H9 (cell line): ENCODE data around the gene NAA35. TPM values are rescaled to one million over a fixed set of nuclear protein-coding genes. Genes with fewer than 3 reads are reported as not detected.
A peak's percentile ranks its signal among the peaks of the same experiment; 100 is the strongest.

Source experiments
- DNase-seq: peaks from one replicate; pipeline ENCODE4 v3.0.0-alpha.2; 2017
- H2AFZ ChIP-seq: one replicate; pipeline ENCODE4 v1.6.1; 2013; ENCODE audit warnings: mild to moderate bottlenecking, low read length, control low read depth, moderate library complexity
- H2AK5ac ChIP-seq: 2 replicates; pipeline ENCODE4 v1.6.1; 2013; ENCODE audit warnings: low read length, control low read depth, mixed read lengths; ENCODE audit not compliant: insufficient read length
- H2BK120ac ChIP-seq: one replicate; pipeline ENCODE4 v1.6.1; 2013; ENCODE audit warnings: low read depth, mild to moderate bottlenecking, low read length, control low read depth, inconsistent platforms; ENCODE audit not compliant: poor library complexity, severe bottlenecking
- H2BK12ac ChIP-seq: 2 replicates; pipeline ENCODE4 v1.6.1; 2013; ENCODE audit warnings: low read length, control low read depth, mixed read lengths, low read depth; ENCODE audit not compliant: insufficient read length
- H2BK15ac ChIP-seq: 2 replicates; pipeline ENCODE4 v1.6.1; 2013; ENCODE audit warnings: low read depth, low read length, control low read depth
- H2BK20ac ChIP-seq: one replicate; pipeline ENCODE4 v1.6.1; 2013; ENCODE audit warnings: low read depth, mild to moderate bottlenecking, low read length, control low read depth, inconsistent platforms; ENCODE audit not compliant: poor library complexity, severe bottlenecking
- H2BK5ac ChIP-seq: 2 replicates; pipeline ENCODE4 v1.6.1; 2013; ENCODE audit warnings: low read length, control low read depth, mixed read lengths; ENCODE audit not compliant: insufficient read length
- H3K14ac ChIP-seq: 2 replicates; pipeline ENCODE4 v1.6.1; 2013; ENCODE audit warnings: low read length, control low read depth; ENCODE audit not compliant: insufficient read depth
- H3K18ac ChIP-seq: 2 replicates; pipeline ENCODE4 v1.6.1; 2013; ENCODE audit warnings: low read depth, mild to moderate bottlenecking, mixed read lengths, low read length, control low read depth; ENCODE audit not compliant: insufficient read length
- H3K23ac ChIP-seq: 2 replicates; pipeline ENCODE4 v1.6.1; 2013; ENCODE audit warnings: low read length, control low read depth, mixed read lengths, low read depth; ENCODE audit not compliant: insufficient read length
- H3K23me2 ChIP-seq: 2 replicates; pipeline ENCODE4 v1.6.1; 2013; ENCODE audit warnings: low read depth, mild to moderate bottlenecking, mixed read lengths, low read length, control low read depth; ENCODE audit not compliant: insufficient read length, poor library complexity, severe bottlenecking
- H3K27ac ChIP-seq: 2 replicates; pipeline ENCODE4 v1.5.1; 2013; ENCODE audit warnings: low read length, control low read depth, mixed read lengths, low read depth; ENCODE audit not compliant: insufficient read length
- H3K27me3 ChIP-seq: 2 replicates; pipeline ENCODE4 v1.6.1; 2013; ENCODE audit warnings: low read length, control low read depth, inconsistent platforms; ENCODE audit not compliant: insufficient read depth
- H3K4ac ChIP-seq: 2 replicates; pipeline ENCODE4 v1.6.1; 2013; ENCODE audit warnings: low read depth, mild to moderate bottlenecking, control low read depth, inconsistent platforms, low read length, moderate library complexity
- H3K4me1 ChIP-seq: 2 replicates; pipeline ENCODE4 v1.6.1; 2013; ENCODE audit warnings: low read length, control low read depth, inconsistent platforms; ENCODE audit not compliant: insufficient read depth
- H3K4me2 ChIP-seq: 2 replicates; pipeline ENCODE4 v1.6.1; 2013; ENCODE audit warnings: low read length, control low read depth, mixed read lengths; ENCODE audit not compliant: insufficient read length, insufficient read depth
- H3K56ac ChIP-seq: 2 replicates; pipeline ENCODE4 v1.6.1; 2013; ENCODE audit warnings: low read depth, mild to moderate bottlenecking, mixed read lengths, low read length, control low read depth; ENCODE audit not compliant: insufficient read length
- H3K79me1 ChIP-seq: 2 replicates; pipeline ENCODE4 v1.6.1; 2013; ENCODE audit warnings: low read depth, mild to moderate bottlenecking, moderate library complexity, low read length, control low read depth, inconsistent platforms; ENCODE audit not compliant: insufficient read depth, poor library complexity, severe bottlenecking
- H3K79me2 ChIP-seq: 2 replicates; pipeline ENCODE4 v1.6.1; 2013; ENCODE audit warnings: low read length, control low read depth, inconsistent platforms; ENCODE audit not compliant: insufficient read depth
- H3K9ac ChIP-seq: 2 replicates; pipeline ENCODE4 v1.6.1; 2013; ENCODE audit warnings: low read length, control low read depth, mixed read lengths; ENCODE audit not compliant: insufficient read length; ENCODE audit errors: extremely low read depth
- H3K9me3 ChIP-seq: one replicate; pipeline ENCODE4 v1.6.1; 2013; ENCODE audit warnings: low read depth, low read length, inconsistent platforms; ENCODE audit not compliant: control insufficient read depth
- H3T11ph ChIP-seq: one replicate; pipeline ENCODE4 v1.6.1; 2013; ENCODE audit warnings: mild to moderate bottlenecking, low read length, control low read depth, inconsistent platforms
- H4K20me1 ChIP-seq: one replicate; pipeline ENCODE4 v1.6.1; 2013; ENCODE audit not compliant: control insufficient read depth, insufficient read length, insufficient read depth
- H4K5ac ChIP-seq: 2 replicates; pipeline ENCODE4 v1.6.1; 2013; ENCODE audit warnings: low read depth, mild to moderate bottlenecking, mixed read lengths, low read length, control low read depth; ENCODE audit not compliant: insufficient read length
- H4K8ac ChIP-seq: replicated peaks from 2 replicates; pipeline ENCODE4 v1.6.1; 2013; ENCODE audit warnings: low read length, control low read depth, mixed read lengths, low read depth; ENCODE audit not compliant: insufficient read length
- H4K91ac ChIP-seq: 2 replicates; pipeline ENCODE4 v1.6.1; 2013; ENCODE audit warnings: low read depth, mild to moderate bottlenecking, moderate library complexity, mixed read lengths, low read length, control low read depth; ENCODE audit not compliant: insufficient read length
- H3K27ac Mint-ChIP-seq, 3 experiments: 2 replicates in 2 of 3; 3 replicates in 1 of 3; pipeline ENCODE4 v1.8.0; 2020 to 2021; ENCODE audit warnings: mixed read lengths in 3 of 3, mild to moderate bottlenecking in 1 of 3, moderate library complexity in 1 of 3
- H3K27me3 Mint-ChIP-seq: 2 replicates; pipeline ENCODE4 v1.8.0; 2021; ENCODE audit warnings: low read depth, mild to moderate bottlenecking, moderate library complexity, mixed read lengths
- H3K36me3 Mint-ChIP-seq, 3 experiments: 2 replicates in 2 of 3; 3 replicates in 1 of 3; pipeline ENCODE4 v1.8.0; 2020 to 2021; ENCODE audit warnings: low read depth in 3 of 3, mixed read lengths in 3 of 3; ENCODE audit not compliant: insufficient read depth in 1 of 3
- H3K4me1 Mint-ChIP-seq, 2 experiments: 2 replicates each; pipeline ENCODE4 v1.8.0; 2020; ENCODE audit warnings: mixed read lengths in 2 of 2
- H3K4me3 Mint-ChIP-seq, 2 experiments: 2 replicates in 1 of 2; 3 replicates in 1 of 2; pipeline ENCODE4 v1.8.0; 2020 to 2021; ENCODE audit warnings: mild to moderate bottlenecking in 2 of 2, mixed read lengths in 2 of 2, moderate library complexity in 1 of 2
- H3K9me3 Mint-ChIP-seq, 2 experiments: 2 replicates in 1 of 2; 3 replicates in 1 of 2; pipeline ENCODE4 v1.8.0; 2020; ENCODE audit warnings: mild to moderate bottlenecking in 2 of 2, mixed read lengths in 2 of 2, moderate library complexity in 1 of 2
- CTCF ChIP-seq: fragments of 200-600 bp; sonication (generic); conservative IDR thresholded peaks from 3 replicates; pipeline ENCODE4 v1.8.0; 2021; ENCODE audit warnings: antibody characterized with exemption, mild to moderate bottlenecking
- WGBS: extraction: QIAGEN DNeasy Blood & Tissue Kit; methylation state at CpG from one replicate; pipeline ENCODE4 v1.1.7; 2013; ENCODE audit warnings: missing lambda C conversion rate, low lambda C conversion rate, mixed read lengths; ENCODE audit not compliant: insufficient read length; ENCODE audit errors: extremely low coverage; 5-methylcytosine and 5-hydroxymethylcytosine counted together
- total RNA-seq: library from RNA; stranded (reverse); gene quantifications from 2 replicates; pipeline ENCODE4 v1.2.1, GENCODE V29; 2021

NAA35 gene
- total RNA-seq, 1 experiment from 2014 or later = 38.6 TPM

- Histone ChIP-seq H3K18ac (no peak overlapping the region), H4K8ac (no peak overlapping the region), H4K20me1 (no peaks in the 10 kb centered on the region), H4K91ac (no peak overlapping the region), H3K14ac (no peak overlapping the region), H3K56ac (no peak overlapping the region), H3K4ac (no peak overlapping the region), H2AK5ac (no peak overlapping the region), H2BK120ac (no peak overlapping the region), H3K79me1 (no peaks in the 10 kb centered on the region), H2BK5ac (no peak overlapping the region), H2BK15ac (no peak overlapping the region), H3K27me3 (no peaks in the 10 kb centered on the region), H2BK20ac (no peak overlapping the region), H2AFZ (no peak overlapping the region), H3K4me1 (no peaks in the 10 kb centered on the region), H3K23me2 (no peaks in the 10 kb centered on the region), H3K4me2 (no peak overlapping the region), H3T11ph (no peak overlapping the region), H2BK12ac (no peak overlapping the region), H3K9me3 (no peaks in the 10 kb centered on the region), H4K5ac (no peak overlapping the region), H3K9ac (no peak overlapping the region), H3K23ac (no peak overlapping the region), H3K27ac (no peak overlapping the region), H3K79me2 (no peaks in the 10 kb centered on the region)
- Mint-ChIP-seq H3K9me3 (no peaks in the 10 kb centered on the region), H3K27me3 (no peaks in the 10 kb centered on the region), H3K4me3 (no peak overlapping the region), H3K27ac (peak overlapping the region in 1 of 3 experiments; percentile 71; a peak in 2 of 7 replicates), H3K36me3 (peaks cover 0 to 2% (median 0%) of the 10 kb centered on the region in 3 experiments; a peak in 2 of 7 replicates), H3K4me1 (no peaks in the 10 kb centered on the region)
- DNase-seq = no peak
- TF ChIP-seq CTCF = no peak
- WGBS = 100% methylated on average over 3 of the region's 21 CpGs
These were observed 111.9 kb downstream of the NAA35 start for GRCh38 chr9:86052556-86053468.
